Thyroid gland (tissue), 4 donors: ENCODE measurements around the gene TRIM7. TPM values are rescaled to one million over a fixed set of nuclear protein-coding genes. Genes with fewer than 3 reads are reported as not detected.

Source experiments
- DNase-seq, 2 donors: peaks; one replicate each; pipeline ENCODE4 v3.0.0-alpha.2; 2019
- H3K27ac ChIP-seq, 3 donors: fragments of 200-600 bp; sonication (generic); 1 replicate in 2 of 3; 2 replicates in 1 of 3; pipeline ENCODE4 v1.5.1; 2016 to 2019; ENCODE audit warnings: mild to moderate bottlenecking in 1 of 3, moderate library complexity in 1 of 3
- H3K27me3 ChIP-seq: fragments of 200-600 bp; sonication (generic); one replicate; pipeline ENCODE4 v1.5.1; 2019
- H3K36me3 ChIP-seq, 2 donors: fragments of 200-600 bp; sonication (generic); one replicate each; pipeline ENCODE4 v1.5.1; 2016 to 2019
- H3K4me1 ChIP-seq, 2 donors: fragments of 200-600 bp; sonication (generic); one replicate each; pipeline ENCODE4 v1.5.1; 2017 to 2019
- H3K4me3 ChIP-seq, 3 donors: fragments of 200-600 bp; sonication (generic); replicated peaks in 1 of 3; 1 replicate in 2 of 3; 2 replicates in 1 of 3; pipeline ENCODE4 v1.5.1; 2016; ENCODE audit warnings: mild to moderate bottlenecking in 1 of 3
- H3K9me3 ChIP-seq: fragments of 200-600 bp; sonication (generic); one replicate; pipeline ENCODE4 v1.5.1; 2017
- CTCF ChIP-seq, 6 experiments: fragments of 200-600 bp in 3 of 6; fragments of 450-650 bp in 3 of 6; sonication (generic) in 3 of 6; IDR thresholded peaks; one replicate each; pipeline ENCODE4 v1.5.1; 2016 to 2019; ENCODE audit warnings: antibody characterized with exemption in 6 of 6, mild to moderate bottlenecking in 2 of 6, inconsistent platforms in 1 of 6, moderate library complexity in 1 of 6
- POLR2A ChIP-seq, 2 donors: fragments of 450-650 bp; IDR thresholded peaks; one replicate each; pipeline ENCODE4 v1.6.1; 2017; ENCODE audit warnings: antibody characterized with exemption in 2 of 2, mild to moderate bottlenecking in 2 of 2, moderate library complexity in 1 of 2
- WGBS, 2 donors: methylation state at CpG; one replicate each; pipeline ENCODE4 v1.1.5; 2017; 5-methylcytosine and 5-hydroxymethylcytosine counted together
- intact Hi-C: fragments of 100-400 bp; cut with DNase I; formaldehyde crosslinking; loops from one replicate; pipeline ENCODE4 v1.15.1; 2023
- total RNA-seq, 4 donors: library from RNA; depleted of rRNA; stranded (reverse); fragments of >200 nt; gene quantifications; one replicate each; pipeline ENCODE4 v1.2.3, GENCODE V29; 2016

The TRIM7 gene
- total RNA-seq, 4 donors from 2014 or later, result 12.3 to 14.2 (median 13.0) TPM

- intact Hi-C loops, result no loop called here
- 59% methylated on average over 11 to 12 of the region's 12 CpGs for WGBS, 2 donors
- Histone ChIP-seq H3K9me3 (no peaks in the 10 kb centered on the region), H3K36me3 (no peaks in the 10 kb centered on the region), H3K4me3 (peak overlapping the region; percentile 37 to 80 (median 77)), H3K27me3 (no peaks in the 10 kb centered on the region), H3K4me1 (peaks cover 4 to 8% of the 10 kb centered on the region in 2 donors), H3K27ac (peak overlapping the region; percentile 81 to 94 (median 94))
- TF ChIP-seq CTCF (IDR thresholded peaks at IDR 0.05) (no peak), POLR2A (IDR thresholded peaks at IDR 0.05) (no peak)
- no peak for DNase-seq
Measured at GRCh38 chr5:181192337-181193046, 12.5 kb downstream of the TRIM7 start.

GRCh38 chr5:181191526-181192336 is 13.3 kb downstream of the TRIM7 start:
- Histone ChIP-seq H3K36me3 (no peaks in the 10 kb centered on the region), H3K9me3 (no peaks in the 10 kb centered on the region), H3K4me3 (peak overlapping the region; percentile 37 to 80 (median 77)), H3K27ac (peak overlapping the region; percentile 81 to 94 (median 94)), H3K27me3 (no peaks in the 10 kb centered on the region), H3K4me1 (peaks cover 4 to 8% of the 10 kb centered on the region in 2 donors)
- DNase-seq, result peak; percentile 94
- intact Hi-C loops, result no loop called here
- no peak for TF ChIP-seq CTCF (IDR thresholded peaks at IDR 0.05)
- peak in 1 of 2 donors; percentile 77 for TF ChIP-seq POLR2A (IDR thresholded peaks at IDR 0.05)
- WGBS, 2 donors, result 1 to 3% methylated on average over 28 to 45 of the region's 64 CpGs

- peak overlapping the region; percentile 19 to 77 (median 60) for H3K4me3 ChIP-seq
- peaks cover 4 to 8% of the 10 kb centered on the region in 2 donors for H3K4me1 ChIP-seq
- H3K36me3 ChIP-seq, result no peaks in the 10 kb centered on the region
- H3K27me3 ChIP-seq, result no peaks in the 10 kb centered on the region
- TF ChIP-seq CTCF (IDR thresholded peaks at IDR 0.05) (peak in 2 of 6 experiments; percentile 16 to 27), POLR2A (IDR thresholded peaks at IDR 0.05) (no peak)
- peak; percentile 54 for DNase-seq
- intact Hi-C loops, result no loop called here
- H3K9me3 ChIP-seq, result no peaks in the 10 kb centered on the region
- peak overlapping the region; percentile 35 to 94 (median 57) for H3K27ac ChIP-seq
- WGBS, 2 donors, result 1% methylated on average over 58 to 65 of the region's 66 CpGs
Measured at GRCh38 chr5:181190711-181191525, 14.1 kb downstream of the TRIM7 start.

GRCh38 chr5:181189962-181190710 is 14.9 kb downstream of the TRIM7 start:
- peak overlapping the region; percentile 19 to 77 (median 60) for H3K4me3 ChIP-seq
- H3K9me3 ChIP-seq, result no peaks in the 10 kb centered on the region
- no peaks in the 10 kb centered on the region for H3K27me3 ChIP-seq
- TF ChIP-seq POLR2A (IDR thresholded peaks at IDR 0.05) (no peak), CTCF (IDR thresholded peaks at IDR 0.05) (no peak)
- DNase-seq, result peak; percentile 54 to 56
- 0 to 1% methylated on average over 17 to 39 of the region's 52 CpGs for WGBS, 2 donors
- H3K36me3 ChIP-seq, result no peaks in the 10 kb centered on the region
- peak overlapping the region; percentile 35 to 94 (median 43) for H3K27ac ChIP-seq
- intact Hi-C loops, result loop anchor here (5.0 kb wide), 1 partner anchor 32 kb away; the partner anchor contains the start of gene TRIM41
- peaks cover 4 to 8% of the 10 kb centered on the region in 2 donors for H3K4me1 ChIP-seq
